NCI-H1436 (cell line): ENCODE measurements around the gene COQ9.
"Not testable (repeated sequence)": the region's sequence is repeated elsewhere in the genome, so short reads cannot be mapped to it uniquely, and the experiment has no call there.

Experiments
- DNase-seq: peaks from one replicate; lab custom pipeline; 2025; lab: John Stamatoyannopoulos, UW

COQ9 gene, protein sequence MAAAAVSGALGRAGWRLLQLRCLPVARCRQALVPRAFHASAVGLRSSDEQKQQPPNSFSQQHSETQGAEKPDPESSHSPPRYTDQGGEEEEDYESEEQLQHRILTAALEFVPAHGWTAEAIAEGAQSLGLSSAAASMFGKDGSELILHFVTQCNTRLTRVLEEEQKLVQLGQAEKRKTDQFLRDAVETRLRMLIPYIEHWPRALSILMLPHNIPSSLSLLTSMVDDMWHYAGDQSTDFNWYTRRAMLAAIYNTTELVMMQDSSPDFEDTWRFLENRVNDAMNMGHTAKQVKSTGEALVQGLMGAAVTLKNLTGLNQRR

DNA sequence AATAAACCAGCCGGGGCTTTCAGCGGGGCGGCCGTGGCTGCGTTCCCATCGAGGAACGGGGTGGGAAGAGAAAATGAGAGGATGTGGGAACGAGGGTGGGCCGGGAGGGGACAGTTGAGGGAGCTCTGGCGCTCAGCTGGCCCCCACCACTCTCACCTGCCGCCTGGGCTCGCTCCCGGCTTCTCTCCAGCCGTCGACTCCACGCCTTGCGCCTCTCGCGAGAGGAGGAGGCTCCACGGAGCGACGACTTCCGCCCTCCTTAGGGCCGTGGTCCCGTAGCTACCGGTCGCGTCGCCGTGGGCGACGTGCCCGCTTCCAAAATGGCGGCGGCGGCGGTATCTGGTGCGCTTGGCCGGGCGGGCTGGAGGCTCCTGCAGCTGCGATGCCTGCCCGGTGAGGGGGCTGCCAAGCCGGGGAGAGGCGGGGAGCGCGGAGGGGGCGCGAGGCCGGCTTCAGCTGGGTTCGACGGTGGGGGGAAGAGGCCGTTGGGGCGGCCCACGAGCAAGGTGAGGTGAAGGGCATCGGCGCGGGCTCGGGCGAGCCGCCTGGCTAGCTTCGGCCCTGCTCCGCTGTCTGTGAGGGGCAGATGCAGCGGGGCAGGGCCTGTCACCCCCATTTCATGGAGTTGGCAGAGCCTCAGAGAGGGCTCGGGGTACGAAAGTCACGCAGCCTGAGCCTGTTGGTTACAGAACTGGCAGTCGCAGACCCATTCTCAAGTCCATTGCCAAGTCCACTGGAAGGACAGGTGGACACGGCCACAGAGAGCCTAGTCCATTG lies at the start of gene COQ9, which contains the start of gene CIAPIN1:
COQ9 (plus strand) TSS at position 294 of the 777 bp plus-strand sequence; CDS start at position 321, 27 bp downstream.
CIAPIN1 (minus strand) TSS at position 200 of the 777 bp plus-strand sequence. CDS start 6,457 bp downstream, outside the sequence.
- peak; percentile 95 for DNase-seq

DNA sequence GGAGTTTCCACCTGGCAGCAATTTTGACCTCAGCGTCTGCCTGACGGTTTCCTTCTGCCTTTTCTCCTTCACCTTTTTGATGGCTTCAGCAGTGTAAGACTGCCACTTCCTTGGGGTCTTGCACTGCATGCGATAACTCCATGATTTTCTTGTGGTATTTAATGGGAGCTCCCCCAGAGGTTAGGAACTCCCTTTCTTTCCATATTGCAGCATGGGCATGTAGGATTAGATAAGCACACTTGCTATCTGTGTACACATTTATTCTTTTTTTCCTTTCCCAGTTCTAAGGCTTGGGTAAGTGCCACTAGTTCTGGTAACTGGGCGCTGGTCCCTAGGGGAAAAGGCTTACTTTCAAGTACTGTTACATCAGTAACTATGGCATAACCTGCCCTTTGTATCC lies 49.8 kb upstream of the COQ9 start:
- DNase-seq: not testable (repeated sequence)

DNA sequence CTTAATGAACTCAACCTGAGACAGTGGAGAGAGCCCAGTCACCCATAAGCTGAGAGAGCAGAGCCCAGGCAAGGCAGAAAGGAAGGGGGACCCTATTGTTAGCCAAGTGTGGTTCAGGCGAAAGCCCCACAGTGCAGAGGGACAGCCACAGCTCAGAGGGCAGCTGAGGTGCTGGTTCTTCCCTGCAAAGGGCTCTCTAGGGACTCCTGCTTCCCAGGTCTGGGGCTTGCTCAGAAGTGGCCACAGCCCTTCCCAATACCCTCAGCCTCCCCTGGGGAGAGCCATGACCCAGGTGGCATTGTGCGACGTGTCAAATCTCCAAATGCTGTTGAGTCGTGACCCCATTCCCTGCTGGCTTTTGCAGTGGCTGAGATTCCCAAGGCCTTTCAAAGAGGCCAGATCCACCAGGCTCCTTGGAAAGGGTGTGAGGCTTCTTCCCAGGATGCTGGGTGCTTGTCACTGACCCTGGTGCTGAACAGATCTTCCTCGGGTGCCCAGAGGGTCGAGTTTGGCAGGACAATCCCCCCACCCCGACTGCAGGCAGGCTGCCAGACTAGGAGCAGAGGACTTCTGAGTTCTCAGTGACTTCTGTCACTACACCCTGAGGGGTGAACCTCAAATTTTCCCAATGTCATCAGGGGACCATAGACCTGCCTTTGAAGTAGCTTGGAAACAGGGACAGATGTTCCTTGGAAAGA lies 45.2 kb upstream of the COQ9 start:
- no peak for DNase-seq

DNA sequence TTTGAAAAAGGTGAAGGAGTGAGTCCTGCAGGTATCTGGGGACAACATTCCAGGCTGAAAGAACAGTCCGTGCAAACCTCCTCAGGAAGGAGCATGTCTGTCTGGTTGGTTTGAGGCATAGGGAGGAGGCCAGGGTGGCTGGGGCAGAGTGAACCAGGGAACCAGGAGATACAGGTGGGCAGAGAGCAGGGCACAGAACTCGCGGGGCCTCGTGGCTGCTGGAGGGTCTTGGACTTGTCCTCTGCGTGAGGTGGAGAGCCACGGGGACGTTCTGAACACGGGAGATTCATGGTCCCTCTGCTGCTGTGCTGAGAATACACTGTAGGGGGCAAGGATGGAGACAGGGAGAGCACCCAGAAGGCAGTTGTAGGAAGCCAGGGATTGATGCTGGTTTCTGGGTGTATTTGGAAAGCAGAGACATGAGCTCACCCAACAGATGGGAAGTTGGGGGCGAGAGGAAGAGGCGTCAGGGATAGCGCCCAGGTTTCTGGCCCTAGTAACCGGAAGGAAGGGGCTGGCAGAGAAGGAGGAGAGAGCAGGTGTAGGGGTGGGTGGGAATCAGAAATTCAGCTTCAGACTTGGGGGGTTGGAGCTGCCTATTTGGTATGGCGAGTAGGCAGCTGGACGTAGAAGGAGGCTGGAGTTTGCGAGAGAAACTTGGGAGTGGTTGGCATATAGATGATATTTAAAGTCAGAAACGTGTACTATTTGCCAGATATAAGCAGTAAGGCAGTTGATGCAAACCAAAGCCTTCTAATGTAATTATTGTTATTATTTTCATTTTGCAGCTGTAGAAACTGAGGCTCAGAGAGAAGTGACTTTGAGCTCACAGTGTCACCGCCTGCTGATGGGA lies 43.1 kb upstream of the COQ9 start, which contains the start of gene CCL17:
CCL17 (plus strand) TSS at position 803 of the 853 bp plus-strand sequence. CDS start 9,166 bp downstream, outside the sequence.
- no peak for DNase-seq

DNA sequence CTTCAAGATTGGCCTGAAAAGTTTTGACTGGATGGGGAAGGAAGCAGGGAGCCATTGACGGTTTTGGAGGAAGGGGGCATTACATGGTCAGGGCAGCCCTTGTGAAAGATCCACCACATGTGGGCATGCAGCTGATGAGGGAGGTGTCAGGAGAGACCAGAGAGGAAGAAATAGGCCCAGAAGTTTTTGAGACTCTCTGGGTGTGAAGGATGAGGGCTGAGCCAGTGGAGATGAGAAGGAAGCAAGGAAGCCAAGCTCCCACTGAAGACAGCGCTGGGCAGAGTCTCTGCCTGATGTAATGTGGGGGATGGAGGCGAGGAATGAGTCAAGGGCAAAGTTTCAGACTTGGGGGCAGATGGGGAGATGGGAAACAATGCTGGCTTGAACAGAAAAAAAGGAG lies 42.2 kb upstream of the COQ9 start:
- no peak for DNase-seq

DNA sequence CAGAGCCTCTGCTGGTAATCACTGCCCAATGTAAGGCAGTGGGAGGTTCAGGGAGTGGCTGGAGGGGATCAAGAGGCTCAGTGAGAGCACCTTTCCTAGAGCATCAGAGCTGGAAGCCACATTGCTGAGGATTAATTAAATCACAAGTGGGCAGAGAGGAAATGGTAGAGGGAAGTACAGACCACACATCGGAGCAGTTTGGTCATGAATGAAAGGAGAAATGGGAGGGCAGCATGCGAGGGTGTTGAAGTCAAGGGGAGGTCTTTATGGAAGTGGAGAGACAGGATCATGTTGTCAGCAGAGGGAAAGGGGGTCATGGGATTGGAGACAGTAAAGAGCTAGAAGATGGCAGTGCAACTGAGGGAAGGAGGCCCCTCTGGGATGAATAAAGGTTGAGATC lies 40.4 kb upstream of the COQ9 start:
- no peak for DNase-seq

DNA sequence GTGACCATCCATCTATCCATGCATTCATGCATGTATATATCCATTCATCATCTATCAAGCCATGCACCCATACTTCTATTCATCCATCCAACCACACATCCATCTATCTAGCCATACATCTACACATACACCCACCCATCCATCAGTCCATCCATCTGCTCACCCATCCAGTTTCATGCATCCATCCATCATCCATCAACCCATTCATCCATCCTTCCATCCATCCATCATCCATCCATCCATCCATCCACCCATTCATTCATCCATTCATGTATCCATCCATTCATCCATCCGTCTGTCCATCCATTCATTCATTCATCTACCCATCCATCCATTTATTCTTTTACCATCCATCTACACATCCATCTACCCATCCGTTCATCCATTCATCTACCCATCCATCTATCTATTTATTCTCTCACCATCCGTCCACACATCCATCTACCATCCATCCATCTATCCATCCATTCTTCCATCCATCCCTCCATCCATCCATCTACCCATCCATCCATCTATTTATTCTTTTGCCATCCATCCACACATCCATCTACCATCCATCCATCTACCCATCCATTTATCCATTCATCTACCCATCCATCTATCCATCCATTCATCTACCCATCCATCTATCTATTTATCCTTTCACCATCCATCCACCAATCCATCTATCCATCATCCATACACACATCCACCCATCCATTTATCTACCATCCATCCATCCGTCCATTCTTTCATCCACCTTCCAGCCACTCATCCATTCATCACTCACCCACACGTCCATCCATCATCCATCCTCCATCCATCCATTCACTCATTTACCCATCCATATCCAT lies 39.5 kb upstream of the COQ9 start:
- DNase-seq: no peak

DNA sequence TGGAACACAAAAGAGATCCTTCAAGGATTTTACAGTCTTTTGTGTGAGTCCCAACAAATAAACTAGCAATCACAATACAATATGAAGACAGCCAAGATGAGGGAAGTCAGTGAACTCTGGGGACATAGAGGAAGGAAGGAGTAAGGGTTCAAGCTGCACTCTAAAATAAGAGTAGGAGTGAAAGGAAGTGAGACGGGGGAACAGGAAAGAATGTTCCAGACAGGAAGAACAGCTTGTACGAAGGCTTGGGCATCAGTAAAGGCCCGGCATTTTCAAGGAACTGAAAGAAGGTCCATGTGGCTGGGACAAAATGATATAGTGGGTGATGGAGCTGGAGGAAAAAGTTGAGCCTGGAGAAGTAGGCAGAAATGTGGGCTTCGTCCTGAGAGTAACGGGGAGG lies 38.2 kb upstream of the COQ9 start:
- no peak for DNase-seq

DNA sequence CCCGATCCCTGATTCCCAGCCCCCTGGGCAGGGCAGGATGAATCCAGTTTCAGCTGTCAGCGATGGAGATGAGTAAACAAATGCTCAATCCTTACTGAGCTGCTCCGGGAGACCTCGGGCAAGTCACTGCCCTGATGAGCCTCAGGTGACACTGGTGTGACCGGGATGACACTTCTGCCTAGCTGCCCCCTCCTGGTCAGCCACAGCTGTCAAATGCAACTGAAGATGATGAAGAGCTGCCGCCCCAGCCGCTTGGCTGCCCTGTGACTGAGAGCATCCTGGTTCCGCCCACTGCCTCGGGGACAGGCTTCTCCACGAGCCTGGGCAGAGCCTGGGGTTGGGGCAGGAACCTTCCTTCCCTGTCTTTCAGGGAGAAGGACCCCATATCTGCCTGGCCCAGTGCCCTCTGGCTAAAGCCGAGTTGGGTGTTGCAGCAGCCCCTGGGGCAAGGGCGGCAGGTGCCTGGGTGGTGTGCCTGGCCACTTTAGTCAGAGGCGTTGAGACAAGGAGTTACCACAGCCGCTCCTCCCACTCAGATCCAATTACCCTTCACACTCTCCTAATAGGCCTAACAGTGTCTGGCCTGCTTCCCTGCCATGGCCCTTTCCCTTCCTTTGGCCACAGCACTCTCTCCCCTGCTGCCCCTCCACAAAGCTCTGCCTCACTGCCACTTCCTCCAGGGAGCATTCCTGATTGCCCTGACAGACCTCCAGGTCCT lies 37.2 kb upstream of the COQ9 start:
- DNase-seq: peak; percentile 4

DNA sequence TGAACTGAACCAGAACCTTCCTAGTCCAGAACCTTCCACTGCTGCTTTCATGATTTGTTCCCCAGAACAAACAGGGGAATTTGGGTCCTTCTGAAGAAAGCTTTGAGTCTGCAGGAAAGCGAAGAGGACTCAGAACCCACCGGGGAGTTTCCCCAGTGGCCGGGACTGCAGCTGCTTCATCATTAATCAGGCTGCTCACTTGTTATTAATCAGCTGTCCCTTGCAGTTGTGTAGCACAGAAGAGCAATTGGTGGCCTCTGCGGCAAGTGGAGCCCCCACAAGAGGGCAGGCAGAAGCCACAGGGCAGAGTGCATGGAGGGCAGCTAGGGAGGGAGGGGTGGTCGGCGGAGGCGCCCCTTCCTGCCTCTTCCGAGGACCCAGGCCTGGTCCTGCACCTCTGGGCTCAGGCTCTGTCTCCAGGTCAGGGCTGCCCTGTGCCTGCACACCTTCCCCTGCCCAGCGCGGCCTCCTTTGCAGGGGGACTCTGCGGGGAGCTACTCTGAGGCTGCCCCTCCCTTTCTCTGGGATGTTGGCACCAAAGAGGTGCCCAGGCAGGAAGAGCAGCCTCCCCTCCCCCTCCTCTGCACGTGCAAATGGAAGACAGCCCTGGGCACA lies 35.8 kb upstream of the COQ9 start:
- DNase-seq: no peak

DNA sequence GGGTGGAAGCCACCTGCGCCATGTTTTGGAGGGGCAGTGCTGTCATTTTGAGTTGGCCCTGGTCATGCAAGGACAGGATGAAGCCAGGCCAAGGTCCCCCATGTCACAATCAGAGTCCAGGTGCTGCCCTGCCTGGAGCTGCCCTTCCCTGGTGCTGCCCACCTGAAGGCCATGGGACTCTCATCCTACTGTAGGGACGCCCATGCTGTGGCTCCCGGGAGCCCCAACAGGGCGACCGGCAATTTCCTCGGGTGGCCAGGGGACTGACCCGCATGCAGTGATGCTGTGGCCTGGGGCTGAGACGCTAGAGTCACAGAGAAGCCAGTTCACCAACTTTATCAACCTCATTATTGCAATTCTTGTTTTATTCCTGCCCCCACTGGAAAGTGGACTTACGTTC lies 34.7 kb upstream of the COQ9 start:
- DNase-seq: no peak

DNA sequence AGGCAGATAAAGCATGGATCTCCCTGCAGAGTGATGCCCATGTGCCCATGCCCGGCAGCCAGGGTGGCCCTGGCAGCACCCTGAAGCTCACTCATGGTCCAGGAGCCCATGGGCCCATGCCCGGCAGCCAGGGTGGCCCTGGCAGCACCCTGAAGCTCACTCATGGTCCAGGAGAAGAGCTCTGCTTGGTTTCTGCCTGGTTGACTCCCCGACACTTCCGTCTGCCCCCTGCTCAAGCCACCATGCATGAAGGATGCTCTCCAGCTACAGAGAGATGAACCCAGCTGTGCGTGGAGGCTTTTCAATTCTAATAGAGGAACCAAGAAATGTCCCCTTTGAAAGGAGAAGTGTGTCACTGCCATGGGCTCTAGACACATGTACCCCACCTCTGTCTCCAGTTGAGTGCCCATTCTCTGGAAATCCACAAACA lies 34.0 kb upstream of the COQ9 start:
- DNase-seq: no peak

DNA sequence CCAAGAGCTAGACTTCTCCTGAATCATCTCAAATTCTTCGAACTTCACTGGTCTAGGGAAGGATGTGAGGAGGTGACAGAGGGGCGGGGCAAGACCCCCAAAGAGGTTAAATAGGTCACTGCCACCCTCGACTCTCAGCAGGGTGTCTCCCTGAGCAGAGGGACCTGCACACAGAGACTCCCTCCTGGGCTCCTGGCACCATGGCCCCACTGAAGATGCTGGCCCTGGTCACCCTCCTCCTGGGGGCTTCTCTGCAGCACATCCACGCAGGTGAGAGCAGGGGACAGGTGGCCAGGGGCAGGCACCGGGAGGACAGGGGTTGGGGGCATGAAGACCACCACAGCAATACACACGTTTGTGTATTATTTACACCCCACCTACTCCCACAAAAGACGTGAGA lies 33.5 kb upstream of the COQ9 start:
- no peak for DNase-seq

DNA sequence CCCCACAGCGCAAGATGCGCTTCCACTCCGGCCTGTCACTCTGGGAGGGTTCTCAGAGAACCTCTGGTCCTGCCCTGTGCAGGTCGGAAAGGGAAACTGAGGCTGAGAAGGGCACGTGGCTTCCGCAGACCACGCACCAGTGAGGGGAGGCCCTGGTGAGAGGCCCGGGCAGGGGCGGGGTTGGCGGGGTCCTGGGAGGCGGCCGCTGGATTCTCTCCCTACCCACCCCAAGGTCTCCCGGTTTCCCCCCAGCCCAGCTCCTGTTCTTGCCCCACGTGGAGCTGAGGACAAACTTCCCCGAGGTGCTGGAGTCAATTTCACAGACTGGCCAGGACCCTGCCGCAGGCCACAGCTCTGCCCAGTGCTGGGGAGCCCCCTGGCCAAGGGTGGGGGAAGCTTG lies 31.2 kb upstream of the COQ9 start:
- DNase-seq: no peak

DNA sequence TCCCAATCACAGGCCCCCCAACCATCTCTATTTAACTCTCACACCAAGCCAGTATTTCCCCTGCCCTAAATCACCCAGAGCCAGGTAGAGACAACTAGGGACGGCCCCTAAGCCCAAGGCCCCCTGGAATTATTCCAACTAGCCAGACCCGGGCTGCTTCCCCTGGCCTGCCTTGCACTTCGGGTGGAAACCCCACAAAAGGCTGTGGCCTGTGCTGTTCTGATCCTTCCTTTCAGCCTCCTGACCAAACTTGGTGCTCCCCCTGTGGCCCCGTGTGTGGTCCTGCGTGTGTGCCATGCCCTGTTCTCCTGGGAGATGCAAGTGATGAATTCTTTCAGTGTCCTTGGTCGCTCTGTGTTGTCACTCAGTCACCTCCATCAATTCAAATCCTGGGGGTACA lies 27.8 kb upstream of the COQ9 start:
- DNase-seq: no peak

DNA sequence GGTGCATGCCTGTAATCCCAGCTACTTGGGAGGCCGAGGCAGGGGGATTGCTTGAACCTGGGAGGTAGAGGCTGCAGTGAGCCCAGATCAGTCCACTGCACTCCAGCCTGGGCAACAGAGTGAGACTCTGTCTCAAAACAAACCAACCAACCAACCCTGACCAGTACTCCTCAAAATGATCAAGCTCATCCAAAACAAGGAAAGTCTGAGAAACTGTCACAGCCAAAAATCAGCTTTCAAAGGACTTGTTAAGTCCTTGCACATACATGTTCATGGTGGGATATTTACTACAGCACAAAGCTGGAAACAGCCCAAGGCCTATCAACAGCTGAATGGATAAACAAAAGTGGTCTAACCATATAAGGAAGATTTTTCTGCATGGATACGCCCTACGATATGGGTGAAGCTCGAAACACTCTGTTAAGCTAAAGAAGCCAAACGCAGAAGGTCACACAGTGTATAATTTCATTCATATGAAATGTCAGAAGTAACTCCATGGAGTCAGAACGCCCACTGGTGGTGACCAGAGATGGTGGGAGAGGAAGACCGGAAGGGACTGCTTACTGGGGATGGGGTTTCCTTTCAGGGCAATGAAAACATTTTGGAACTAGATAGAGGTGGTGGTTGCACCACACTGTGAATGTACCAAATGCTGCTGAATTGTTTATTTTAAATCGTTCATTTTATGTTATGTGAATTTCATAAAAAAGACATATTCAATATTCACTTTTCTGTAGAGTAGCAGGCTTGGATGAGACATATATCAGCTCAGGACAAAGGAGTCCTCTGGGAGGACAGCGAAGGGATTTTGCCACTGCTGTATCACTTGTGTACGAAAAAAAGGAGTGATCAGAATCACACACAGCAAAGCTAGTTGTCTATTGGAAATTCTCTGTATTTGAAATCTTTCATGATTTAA lies 25.0 kb upstream of the COQ9 start:
- DNase-seq: peak; percentile 5

DNA sequence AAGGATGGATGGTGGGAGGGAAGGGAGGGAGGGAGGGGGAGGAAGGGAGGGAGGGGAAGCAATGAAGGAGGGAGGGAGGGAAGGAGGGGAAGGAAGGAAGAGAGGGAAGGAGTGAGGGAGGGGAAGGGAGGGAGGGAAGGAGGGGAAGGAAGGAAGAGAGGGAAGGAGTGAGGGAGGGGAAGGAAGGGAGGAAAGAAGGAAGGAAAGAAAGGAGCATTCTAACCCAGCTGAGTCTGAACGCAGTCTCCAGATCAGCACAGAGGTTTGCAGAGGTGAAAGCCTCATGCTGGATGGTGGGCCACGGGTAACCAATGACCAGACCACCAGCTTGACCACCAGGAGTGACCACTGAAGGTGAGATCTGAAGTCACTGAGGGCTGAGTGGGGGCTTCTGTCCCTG lies 24.1 kb upstream of the COQ9 start:
- DNase-seq: no peak

DNA sequence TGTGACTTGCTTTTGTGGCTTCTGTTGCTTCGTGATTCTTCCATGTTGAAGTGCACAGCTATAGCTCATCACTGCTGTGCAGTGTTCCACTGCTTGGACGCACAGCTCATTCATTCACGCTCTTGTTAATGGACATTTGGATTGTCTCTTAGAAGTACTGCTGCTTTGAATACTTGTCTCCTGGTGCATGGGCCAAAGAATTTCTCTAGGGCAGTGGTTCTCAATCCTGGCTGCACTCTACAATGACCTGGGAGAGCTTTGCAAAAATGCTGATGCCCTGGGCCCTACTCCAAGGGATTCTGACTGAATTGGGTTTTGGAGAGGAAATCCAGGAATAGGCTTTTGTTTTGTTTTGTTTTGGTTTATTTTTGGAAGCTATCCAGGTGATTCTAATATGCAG lies 22.7 kb upstream of the COQ9 start:
- DNase-seq: no peak

DNA sequence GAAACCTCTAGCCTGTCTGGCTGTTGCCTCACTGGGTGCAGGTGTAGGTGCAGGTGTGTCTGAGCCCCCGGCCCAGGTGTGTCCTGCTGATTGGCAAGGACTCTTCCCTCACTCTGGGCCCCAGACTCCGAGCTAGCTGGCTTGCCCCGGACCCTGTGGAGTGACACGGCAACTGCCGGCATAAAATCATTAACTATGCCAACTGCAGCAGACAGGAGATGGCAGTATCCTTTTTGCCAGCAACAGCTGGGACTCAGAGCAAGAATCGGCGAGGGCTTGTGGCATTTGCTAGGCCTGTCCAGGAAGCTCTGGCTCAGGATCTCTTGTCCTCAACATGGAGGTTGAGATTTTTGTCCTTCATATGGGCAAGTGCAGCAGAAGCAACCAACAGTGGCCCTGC lies 20.9 kb upstream of the COQ9 start:
- DNase-seq: no peak
